ENCODE results near the gene RNF112.

DNA sequence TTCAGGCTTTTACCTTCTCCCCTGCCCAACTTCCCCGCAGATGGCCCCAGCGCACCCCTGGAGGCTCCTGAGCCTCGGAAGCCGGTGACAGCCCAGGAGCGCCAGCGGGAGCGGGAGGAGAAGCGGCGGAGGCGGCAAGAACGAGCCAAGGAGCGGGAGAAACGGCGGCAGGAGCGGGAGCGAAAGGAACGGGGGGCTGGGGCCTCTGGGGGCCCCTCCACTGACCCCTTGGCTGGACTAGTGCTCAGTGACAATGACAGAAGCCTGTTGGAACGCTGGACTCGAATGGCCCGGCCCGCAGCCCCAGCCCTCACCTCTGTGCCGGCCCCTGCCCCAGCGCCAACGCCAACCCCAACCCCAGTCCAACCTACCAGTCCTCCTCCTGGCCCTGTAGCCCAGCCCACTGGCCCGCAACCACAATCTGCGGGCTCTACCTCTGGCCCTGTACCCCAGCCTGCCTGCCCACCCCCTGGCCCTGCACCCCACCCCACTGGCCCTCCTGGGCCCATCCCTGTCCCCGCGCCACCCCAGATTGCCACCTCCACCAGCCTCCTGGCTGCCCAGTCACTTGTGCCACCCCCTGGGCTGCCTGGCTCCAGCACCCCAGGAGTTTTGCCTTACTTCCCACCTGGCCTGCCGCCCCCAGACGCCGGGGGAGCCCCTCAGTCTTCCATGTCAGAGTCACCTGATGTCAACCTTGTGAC is 29.1 kb upstream of the RNF112 start:
- TF ChIP-seq POLR2A (IDR thresholded peaks at IDR 0.05) (no peak), CTCF (IDR thresholded peaks at IDR 0.05) (no peak)
